HEK293 (cell line): ENCODE data around the gene PDLIM1.

Experiments used
- CTCF ChIA-PET: fragments of 350-600 bp; formaldehyde crosslinking; extraction: SDS; loops from one replicate; lab custom pipeline; 2021; ENCODE audit warnings: antibody characterized with exemption; lab: Yijun Ruan, JAX
- POLR2A ChIA-PET: fragments of 300-600 bp; formaldehyde crosslinking; extraction: SDS; loops from one replicate; lab custom pipeline; 2020; ENCODE audit warnings: antibody characterized with exemption, inconsistent platforms; lab: Yijun Ruan, JAX
- H3K27ac ChIP-seq: fragments of 200-500 bp; sonication (Bioruptor generic); 2 replicates; pipeline ENCODE4 v1.5.1; 2014; ENCODE audit warnings: low read depth, low read length, control low read depth, inconsistent platforms; ENCODE audit errors: extremely low read depth
- H3K36me3 ChIP-seq, 2 experiments: fragments of 200-500 bp in 1 of 2; sonication (Bioruptor generic) in 1 of 2; 1 replicate in 1 of 2; 2 replicates in 1 of 2; pipeline ENCODE4 v1.5.1; 2014 to 2017; ENCODE audit warnings: inconsistent platforms in 2 of 2, low read length in 2 of 2; ENCODE audit not compliant: control insufficient read depth in 2 of 2, insufficient read depth in 1 of 2
- H3K4me1 ChIP-seq: fragments of 200-500 bp; sonication (Bioruptor generic); 2 replicates; pipeline ENCODE4 v1.5.1; 2014; ENCODE audit warnings: mild to moderate bottlenecking, low read length, inconsistent platforms; ENCODE audit not compliant: control insufficient read depth, insufficient read depth
- H3K4me3 ChIP-seq: 2 replicates; pipeline ENCODE4 v1.5.1; 2011; ENCODE audit warnings: low read depth, mild to moderate bottlenecking, control low read depth, low read length, moderate library complexity
- H3K9me3 ChIP-seq: fragments of 200-500 bp; sonication (Bioruptor generic); 2 replicates; pipeline ENCODE4 v1.5.1; 2014; ENCODE audit warnings: low read depth, low read length, inconsistent platforms; ENCODE audit not compliant: control insufficient read depth, insufficient read depth
- FEZF1 ChIP-seq: fragments of 450-650 bp; formaldehyde crosslinking; IDR thresholded peaks from 2 replicates; pipeline ENCODE4 v1.5.1; 2016; ENCODE audit warnings: missing biosample characterization, missing genetic modification characterization
- INSM2 ChIP-seq: fragments of 450-650 bp; formaldehyde crosslinking; IDR thresholded peaks from 2 replicates; pipeline ENCODE4 v1.5.1; 2016; ENCODE audit warnings: missing biosample characterization, missing genetic modification characterization
- PBX3 ChIP-seq: sonication (generic); formaldehyde crosslinking; IDR thresholded peaks from 2 replicates; pipeline ENCODE4 v1.8.1; 2022; ENCODE audit warnings: mild to moderate bottlenecking, moderate library complexity, missing genetic modification reagents
- RBAK ChIP-seq: fragments of 450-650 bp; formaldehyde crosslinking; IDR thresholded peaks from 2 replicates; pipeline ENCODE4 v1.5.1; 2016; ENCODE audit warnings: missing biosample characterization, missing genetic modification characterization
- REPIN1 ChIP-seq: fragments of 450-650 bp; formaldehyde crosslinking; IDR thresholded peaks from 2 replicates; pipeline ENCODE4 v1.5.1; 2017; ENCODE audit warnings: missing biosample characterization, missing genetic modification characterization, low read depth
- ZBTB11 ChIP-seq: fragments of 450-650 bp; formaldehyde crosslinking; conservative IDR thresholded peaks from 2 replicates; pipeline ENCODE4 v1.5.1; 2016; ENCODE audit warnings: low read depth, missing biosample characterization, missing genetic modification characterization
- ZNF148 ChIP-seq: fragments of 450-650 bp; formaldehyde crosslinking; IDR thresholded peaks from 2 replicates; pipeline ENCODE4 v1.5.0; 2017; ENCODE audit warnings: missing biosample characterization, missing genetic modification characterization, borderline replicate concordance
- ZNF248 ChIP-seq: fragments of 450-650 bp; formaldehyde crosslinking; IDR thresholded peaks from 2 replicates; pipeline ENCODE4 v1.5.1; 2017; ENCODE audit warnings: missing biosample characterization, missing genetic modification characterization
- ZNF426 ChIP-seq: fragments of 450-650 bp; formaldehyde crosslinking; IDR thresholded peaks from 2 replicates; pipeline ENCODE4 v1.5.1; 2017; ENCODE audit warnings: missing biosample characterization, missing genetic modification characterization, mild to moderate bottlenecking, inconsistent platforms, moderate library complexity
- ZNF48 ChIP-seq: fragments of 450-650 bp; formaldehyde crosslinking; IDR thresholded peaks from 2 replicates; pipeline ENCODE4 v1.5.1; 2016; ENCODE audit warnings: missing biosample characterization, missing genetic modification characterization
- ZNF488 ChIP-seq: fragments of 450-650 bp; formaldehyde crosslinking; IDR thresholded peaks from 2 replicates; pipeline ENCODE4 v1.5.1; 2016; ENCODE audit warnings: missing biosample characterization, missing genetic modification characterization
- ZNF514 ChIP-seq: fragments of 450-650 bp; formaldehyde crosslinking; IDR thresholded peaks from 2 replicates; pipeline ENCODE4 v1.5.1; 2016; ENCODE audit warnings: missing biosample characterization, missing genetic modification characterization
- ZNF585B ChIP-seq: fragments of 450-650 bp; formaldehyde crosslinking; IDR thresholded peaks from 2 replicates; pipeline ENCODE4 v1.5.1; 2016; ENCODE audit warnings: missing biosample characterization, missing genetic modification characterization
- ZNF610 ChIP-seq: fragments of 450-650 bp; formaldehyde crosslinking; IDR thresholded peaks from 2 replicates; pipeline ENCODE4 v1.5.1; 2016; ENCODE audit warnings: missing biosample characterization, missing genetic modification characterization, borderline replicate concordance
- ZNF692 ChIP-seq: fragments of 450-650 bp; formaldehyde crosslinking; IDR thresholded peaks from 2 replicates; pipeline ENCODE4 v1.5.1; 2016; ENCODE audit warnings: missing biosample characterization, missing genetic modification characterization
- ZNF777 ChIP-seq: fragments of 450-650 bp; formaldehyde crosslinking; IDR thresholded peaks from 2 replicates; pipeline ENCODE4 v1.5.1; 2017; ENCODE audit warnings: missing biosample characterization, missing genetic modification characterization, borderline replicate concordance
- ZNF830 ChIP-seq: fragments of 450-650 bp; IDR thresholded peaks from 2 replicates; pipeline ENCODE4 v1.5.0; 2018; ENCODE audit warnings: missing biosample characterization, missing genetic modification characterization, low read depth, mild to moderate bottlenecking, moderate library complexity

Gene PDLIM1

GRCh38 chr10:95304976-95305375 is 14.2 kb upstream of the PDLIM1 start:
- TF ChIP-seq INSM2 (no peak), ZNF610 (no peak), ZBTB11 (tag by site-specific recombination) (no peak), ZNF148 (tag by site-specific recombination) (no peak), ZNF48 (no peak), ZNF692 (tag by site-specific recombination) (no peak), FEZF1 (no peak), PBX3 (CRISPR knock-in tag) (no peak), ZNF426 (tag by site-specific recombination) (no peak), ZNF514 (no peak), ZNF585B (no peak), REPIN1 (tag by site-specific recombination) (no peak), ZNF248 (tag by site-specific recombination) (no peak), ZNF488 (no peak), ZNF777 (tag by site-specific recombination) (no peak), RBAK (no peak), ZNF830 (tag by site-specific recombination) (no peak)
- TF ChIP-seq, all 188 proteins: peak for 0
- POLR2A ChIA-PET: no interaction called here
- H3K4me1 ChIP-seq: peaks cover 19% of the 10 kb centered on the region
- no peak overlapping the region for H3K27ac ChIP-seq
- CTCF ChIA-PET: no interaction called here
- H3K36me3 ChIP-seq: no peaks in the 10 kb centered on the region
- H3K9me3 ChIP-seq: no peaks in the 10 kb centered on the region
- no peak overlapping the region for H3K4me3 ChIP-seq
